SK-N-SH treated with all-trans-retinoic acid at 6 μM for 48 hours (cell line): Measurements from ENCODE around the gene CEP250.

Source experiments
- BACH2 ChIP-seq: fragments of 250-450 bp; sonication (Bioruptor Pico); IDR thresholded peaks from 2 replicates; pipeline ENCODE4 v1.9.0; 2021; ENCODE audit warnings: mild to moderate bottlenecking, borderline replicate concordance
- CSDC2 ChIP-seq: fragments of 250-450 bp; sonication (Bioruptor Pico); IDR thresholded peaks from 2 replicates; pipeline ENCODE4 v1.5.0; 2020; ENCODE audit warnings: mild to moderate bottlenecking, moderate library complexity
- ISL1 ChIP-seq: fragments of 250-450 bp; sonication (Bioruptor Pico); IDR thresholded peaks from 2 replicates; pipeline ENCODE4 v2.1.2; 2022; ENCODE audit warnings: mild to moderate bottlenecking, moderate library complexity
- PATZ1 ChIP-seq: fragments of 250-450 bp; sonication (Bioruptor Pico); IDR thresholded peaks from 2 replicates; pipeline ENCODE4 v1.8.0; 2020; ENCODE audit warnings: mild to moderate bottlenecking, moderate library complexity, borderline replicate concordance
- SNAI2 ChIP-seq: fragments of 250-450 bp; sonication (Bioruptor Pico); IDR thresholded peaks from 2 replicates; pipeline ENCODE4 v1.5.0; 2020; ENCODE audit warnings: mild to moderate bottlenecking, moderate library complexity
- ZFP3 ChIP-seq: fragments of 250-450 bp; sonication (Bioruptor Pico); IDR thresholded peaks from 2 replicates; pipeline ENCODE4 v1.5.0; 2020; ENCODE audit warnings: mild to moderate bottlenecking, moderate library complexity
- ZNF565 ChIP-seq: fragments of 450-650 bp; formaldehyde crosslinking; conservative IDR thresholded peaks from 2 replicates; pipeline ENCODE4 v1.5.0; 2020; ENCODE audit warnings: low read depth, mild to moderate bottlenecking, moderate library complexity

DNA sequence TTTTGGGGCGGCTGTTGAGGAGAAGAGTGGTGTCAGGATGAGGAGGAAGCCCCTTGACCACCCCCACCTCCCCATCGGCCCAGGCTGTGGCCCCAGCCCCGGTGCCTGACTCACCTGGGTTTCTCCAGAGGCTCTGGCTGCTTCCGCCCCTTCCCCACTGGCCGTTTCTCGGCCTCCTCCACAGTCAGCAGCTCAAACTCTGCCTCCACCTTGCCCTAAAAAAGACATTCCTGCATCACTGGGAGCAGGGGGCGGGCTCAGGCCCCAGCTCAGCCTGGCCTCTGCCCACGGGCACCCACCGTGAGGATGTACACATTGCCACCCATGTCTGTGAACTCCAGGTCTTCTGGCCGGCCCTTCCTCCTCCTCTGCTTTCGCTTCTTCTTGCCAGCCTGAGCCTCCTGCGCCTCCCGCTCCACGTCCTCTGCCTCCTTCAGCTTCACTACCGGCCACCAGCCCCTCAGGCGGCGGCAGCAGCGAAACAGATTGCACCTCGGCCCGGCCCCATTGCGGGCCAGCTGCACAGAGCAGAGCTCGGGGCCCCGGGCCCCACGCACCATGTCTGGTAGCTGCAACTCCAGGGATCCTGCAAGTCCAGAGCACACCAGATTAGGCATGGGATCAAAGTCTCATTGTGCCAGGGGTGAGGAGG, 103.8 kb downstream of the CEP250 start:
- TF ChIP-seq ISL1 (CRISPR knock-in tag) (no peak), BACH2 (CRISPR knock-in tag) (no peak), ZFP3 (CRISPR knock-in tag) (no peak), PATZ1 (no peak), ZNF565 (CRISPR knock-in tag) (no peak), CSDC2 (CRISPR knock-in tag) (no peak), SNAI2 (CRISPR knock-in tag) (no peak)
